CD14-positive monocyte (primary cell): ENCODE data around the gene ASB4. TPM values are rescaled to one million over a fixed set of nuclear protein-coding genes. Genes with fewer than 3 reads are reported as not detected.

Experiments used
- DNase-seq, 3 donors: peaks; one replicate each; pipeline ENCODE4 v3.0.0-alpha.2; 2011 to 2022
- H2AFZ ChIP-seq: 2 replicates; pipeline ENCODE4 v1.6.0; 2012; ENCODE audit warnings: mild to moderate bottlenecking, low read depth, low read length, inconsistent platforms; ENCODE audit not compliant: insufficient read depth, poor library complexity, severe bottlenecking
- H3K27ac ChIP-seq, 2 donors: 1 replicate in 1 of 2; 2 replicates in 1 of 2; pipeline ENCODE4 v1.5.1; 2012 to 2013; ENCODE audit warnings: low read length in 2 of 2, control low read depth in 1 of 2, inconsistent platforms in 1 of 2, low read depth in 1 of 2, mild to moderate bottlenecking in 1 of 2
- H3K27me3 ChIP-seq, 2 donors: one replicate each; pipeline versions ENCODE4 v1.6.0 to v1.6.1; 2011 to 2013; ENCODE audit warnings: low read length in 2 of 2; ENCODE audit not compliant: control insufficient read depth in 2 of 2, insufficient read depth in 2 of 2
- H3K36me3 ChIP-seq, 2 donors: replicated peaks in 1 of 2; 1 replicate in 1 of 2; 2 replicates in 1 of 2; pipeline versions ENCODE4 v1.5.1 to v1.6.1; 2012 to 2013; ENCODE audit warnings: low read length in 2 of 2, control low read depth in 1 of 2, inconsistent platforms in 1 of 2, mild to moderate bottlenecking in 1 of 2; ENCODE audit not compliant: insufficient read depth in 2 of 2, control insufficient read depth in 1 of 2
- H3K4me1 ChIP-seq, 2 donors: 1 replicate in 1 of 2; 2 replicates in 1 of 2; pipeline versions ENCODE4 v1.5.1 to v1.6.1; 2012 to 2013; ENCODE audit warnings: low read length in 2 of 2, control low read depth in 1 of 2, inconsistent platforms in 1 of 2, mild to moderate bottlenecking in 1 of 2, moderate library complexity in 1 of 2; ENCODE audit not compliant: insufficient read depth in 2 of 2, control insufficient read depth in 1 of 2
- H3K4me2 ChIP-seq: replicated peaks from 2 replicates; pipeline ENCODE3; 2012; ENCODE audit warnings: low read length, moderate library complexity, mild to moderate bottlenecking; ENCODE audit not compliant: poor library complexity, severe bottlenecking; ENCODE audit errors: extremely low read depth
- H3K4me3 ChIP-seq, 3 experiments: fragments of 200-600 bp in 1 of 3; sonication (generic) in 1 of 3; replicated peaks in 1 of 3; 1 replicate in 2 of 3; 2 replicates in 1 of 3; pipeline ENCODE4 v1.5.1; 2011 to 2013; ENCODE audit warnings: low read length in 3 of 3, mild to moderate bottlenecking in 3 of 3, control low read depth in 2 of 3, low read depth in 2 of 3, inconsistent platforms in 1 of 3, moderate library complexity in 1 of 3
- H3K79me2 ChIP-seq: 2 replicates; pipeline ENCODE4 v1.6.0; 2012; ENCODE audit warnings: mild to moderate bottlenecking, control low read depth, inconsistent platforms, low read length, moderate library complexity; ENCODE audit not compliant: insufficient read depth
- H3K9ac ChIP-seq: 2 replicates; pipeline ENCODE4 v1.6.0; 2017; ENCODE audit warnings: low read length, mild to moderate bottlenecking; ENCODE audit not compliant: insufficient read depth, poor library complexity, severe bottlenecking
- H3K9me3 ChIP-seq, 2 donors: replicated peaks in 1 of 2; 1 replicate in 1 of 2; 2 replicates in 1 of 2; pipeline versions ENCODE4 v1.5.1 to v1.6.1; 2012 to 2013; ENCODE audit warnings: low read length in 2 of 2, control low read depth in 1 of 2; ENCODE audit not compliant: control insufficient read depth in 1 of 2, insufficient read depth in 1 of 2
- H4K20me1 ChIP-seq: 2 replicates; pipeline ENCODE4 v1.6.0; 2012; ENCODE audit warnings: mild to moderate bottlenecking, low read length, control low read depth, moderate library complexity; ENCODE audit not compliant: insufficient read depth
- H3K27ac Mint-ChIP-seq, 7 donors: one replicate each; pipeline ENCODE4 v1.8.0; 2020; ENCODE audit warnings: mild to moderate bottlenecking in 7 of 7, mixed read lengths in 7 of 7, moderate library complexity in 6 of 7, inconsistent platforms in 2 of 7
- H3K27me3 Mint-ChIP-seq, 3 donors: one replicate each; pipeline ENCODE4 v1.8.0; 2021 to 2022; ENCODE audit warnings: low read depth in 3 of 3, mild to moderate bottlenecking in 3 of 3, mixed read lengths in 3 of 3, moderate library complexity in 3 of 3, inconsistent platforms in 1 of 3
- H3K36me3 Mint-ChIP-seq, 2 donors: one replicate each; pipeline ENCODE4 v1.8.0; 2020; ENCODE audit warnings: mixed read lengths in 2 of 2, inconsistent platforms in 1 of 2, mild to moderate bottlenecking in 1 of 2
- H3K4me1 Mint-ChIP-seq: one replicate; pipeline ENCODE4 v1.8.0; 2020; ENCODE audit warnings: mild to moderate bottlenecking, mixed read lengths
- H3K4me3 Mint-ChIP-seq, 2 donors: one replicate each; pipeline ENCODE4 v1.8.0; 2020; ENCODE audit warnings: mild to moderate bottlenecking in 2 of 2, mixed read lengths in 2 of 2, moderate library complexity in 1 of 2
- H3K9me3 Mint-ChIP-seq, 7 donors: one replicate each; pipeline ENCODE4 v1.8.0; 2020 to 2022; ENCODE audit warnings: mixed read lengths in 7 of 7, mild to moderate bottlenecking in 6 of 7, moderate library complexity in 6 of 7, inconsistent platforms in 2 of 7
- WGBS: methylation state at CpG from one replicate; pipeline ENCODE4 v1.1.5; 2013; ENCODE audit warnings: missing lambda C conversion rate; ENCODE audit not compliant: insufficient coverage; 5-methylcytosine and 5-hydroxymethylcytosine counted together
- intact Hi-C, 2 donors: fragments of 100-400 bp; cut with micrococcal nuclease; formaldehyde crosslinking; loops; one replicate each; pipeline versions ENCODE4 v1.15.0 to v1.15.1; 2023
- polyA plus RNA-seq, 3 donors: library from polyadenylated mRNA; depleted of rRNA in 1 of 3; unstranded in 2 of 3; stranded (reverse) in 1 of 3; fragments of 300-500 nt in 2 of 3; fragments of >200 nt in 1 of 3; fragmentation: Illumina TruSeq in 2 of 3; gene quantifications; 1 replicate in 2 of 3; 2 replicates in 1 of 3; pipeline ENCODE4 v1.2.3, GENCODE V29; 2012 to 2021
- TF ChIP-seq, protein P1 (sequence below): fragments of 200-600 bp; IDR thresholded peaks from one replicate; pipeline ENCODE4 v1.8.0; 2022; ENCODE audit warnings: antibody characterized with exemption, mild to moderate bottlenecking

Gene ASB4
- polyA plus RNA-seq, 3 donors = not detected

- TF ChIP-seq, protein P1, sequence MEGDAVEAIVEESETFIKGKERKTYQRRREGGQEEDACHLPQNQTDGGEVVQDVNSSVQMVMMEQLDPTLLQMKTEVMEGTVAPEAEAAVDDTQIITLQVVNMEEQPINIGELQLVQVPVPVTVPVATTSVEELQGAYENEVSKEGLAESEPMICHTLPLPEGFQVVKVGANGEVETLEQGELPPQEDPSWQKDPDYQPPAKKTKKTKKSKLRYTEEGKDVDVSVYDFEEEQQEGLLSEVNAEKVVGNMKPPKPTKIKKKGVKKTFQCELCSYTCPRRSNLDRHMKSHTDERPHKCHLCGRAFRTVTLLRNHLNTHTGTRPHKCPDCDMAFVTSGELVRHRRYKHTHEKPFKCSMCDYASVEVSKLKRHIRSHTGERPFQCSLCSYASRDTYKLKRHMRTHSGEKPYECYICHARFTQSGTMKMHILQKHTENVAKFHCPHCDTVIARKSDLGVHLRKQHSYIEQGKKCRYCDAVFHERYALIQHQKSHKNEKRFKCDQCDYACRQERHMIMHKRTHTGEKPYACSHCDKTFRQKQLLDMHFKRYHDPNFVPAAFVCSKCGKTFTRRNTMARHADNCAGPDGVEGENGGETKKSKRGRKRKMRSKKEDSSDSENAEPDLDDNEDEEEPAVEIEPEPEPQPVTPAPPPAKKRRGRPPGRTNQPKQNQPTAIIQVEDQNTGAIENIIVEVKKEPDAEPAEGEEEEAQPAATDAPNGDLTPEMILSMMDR = no peak
These were observed 51.7 kb downstream of the ASB4 start for GRCh38 chr7:95537468-95537867.

DNA sequence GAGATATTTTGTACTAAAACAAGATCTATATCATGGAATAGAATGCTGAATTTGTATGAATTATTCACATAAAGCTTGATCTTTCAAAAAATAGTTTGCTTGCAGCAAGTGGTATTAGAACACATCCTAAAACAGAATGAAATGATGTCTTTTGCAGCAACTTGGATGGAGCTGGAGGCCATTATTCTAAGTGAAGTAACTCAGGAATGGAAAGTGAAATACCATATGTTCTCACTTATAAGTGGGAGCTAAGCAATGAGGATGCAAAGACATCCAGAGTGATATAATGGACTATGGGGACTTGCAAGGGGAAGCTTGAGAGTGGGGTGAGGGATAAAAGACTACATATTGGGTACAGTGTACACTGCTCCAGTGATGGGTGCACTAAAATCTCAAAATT, 53.7 kb downstream of the ASB4 start:
- intact Hi-C loops = no loop called here
- Mint-ChIP-seq H3K27ac (no peak overlapping the region), H3K4me3 (no peak overlapping the region), H3K27me3 (peaks cover 3% of the 10 kb centered on the region in 3 donors), H3K4me1 (no peaks in the 10 kb centered on the region), H3K9me3 (no peaks in the 10 kb centered on the region), H3K36me3 (no peaks in the 10 kb centered on the region)
- H3K4me1 ChIP-seq = no peaks in the 10 kb centered on the region
- no peak for DNase-seq
- no peaks in the 10 kb centered on the region for H3K36me3 ChIP-seq
- H2AFZ ChIP-seq = no peak overlapping the region
- H3K9me3 ChIP-seq = no peaks in the 10 kb centered on the region
- no peak overlapping the region for H3K4me2 ChIP-seq
- no peak overlapping the region for H3K27ac ChIP-seq
- TF ChIP-seq, protein P1 = no peak
- H3K27me3 ChIP-seq = no peaks in the 10 kb centered on the region
- H3K9ac ChIP-seq = no peak overlapping the region
- H4K20me1 ChIP-seq = no peaks in the 10 kb centered on the region
- H3K4me3 ChIP-seq = no peak overlapping the region
- H3K79me2 ChIP-seq = no peaks in the 10 kb centered on the region

More at GRCh38 chr7:95537468-95537867, 51.7 kb downstream of the ASB4 start:
- no peak overlapping the region for H3K27ac ChIP-seq
- no peaks in the 10 kb centered on the region for H3K27me3 ChIP-seq
- no peak overlapping the region for H3K4me2 ChIP-seq
- H3K79me2 ChIP-seq = no peaks in the 10 kb centered on the region
- H3K4me3 ChIP-seq = no peak overlapping the region
- Mint-ChIP-seq H3K4me1 (no peaks in the 10 kb centered on the region), H3K27me3 (peaks cover 3 to 5% (median 5%) of the 10 kb centered on the region in 3 donors), H3K4me3 (no peak overlapping the region), H3K27ac (no peak overlapping the region), H3K36me3 (no peaks in the 10 kb centered on the region), H3K9me3 (no peaks in the 10 kb centered on the region)
- WGBS = no CpG with 5 or more reads among the region's 2 CpGs
- DNase-seq = no peak
- H3K36me3 ChIP-seq = no peaks in the 10 kb centered on the region
- no peaks in the 10 kb centered on the region for H3K9me3 ChIP-seq
- no peak overlapping the region for H2AFZ ChIP-seq
- H4K20me1 ChIP-seq = no peaks in the 10 kb centered on the region
- no peak overlapping the region for H3K9ac ChIP-seq
- intact Hi-C loops = no loop called here
- no peaks in the 10 kb centered on the region for H3K4me1 ChIP-seq
